ENCODE measurements around the gene TMEM30A. TPM values are rescaled to one million over a fixed set of nuclear protein-coding genes. Genes with fewer than 3 reads are reported as not detected.

Gene TMEM30A
- total RNA-seq, 4 donors from 2014 or later: 32.5 to 59.8 (median 54.7) TPM

DNA sequence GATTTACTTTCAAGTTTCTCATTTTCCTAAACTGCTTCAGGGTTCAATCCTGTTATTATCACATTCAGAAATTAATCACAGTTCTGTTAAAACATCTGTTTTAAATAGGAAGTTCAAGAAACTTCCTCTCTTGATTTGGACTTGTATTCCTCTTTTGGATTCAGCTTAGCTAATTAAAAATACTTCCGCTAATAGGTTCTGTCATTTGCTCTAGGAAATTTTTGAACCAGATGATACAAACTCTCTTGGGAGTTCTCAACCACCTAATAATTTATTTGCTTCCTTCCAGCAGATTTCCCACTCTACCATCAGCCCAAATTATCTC lies 15.9 kb upstream of the TMEM30A start:
- intact Hi-C loops (cut with DNase I; ENCODE audit: low total_unique reads): loop anchor here (10.0 kb wide), 1 partner anchor 214 kb away; no protein-coding TSS in a partner anchor

DNA sequence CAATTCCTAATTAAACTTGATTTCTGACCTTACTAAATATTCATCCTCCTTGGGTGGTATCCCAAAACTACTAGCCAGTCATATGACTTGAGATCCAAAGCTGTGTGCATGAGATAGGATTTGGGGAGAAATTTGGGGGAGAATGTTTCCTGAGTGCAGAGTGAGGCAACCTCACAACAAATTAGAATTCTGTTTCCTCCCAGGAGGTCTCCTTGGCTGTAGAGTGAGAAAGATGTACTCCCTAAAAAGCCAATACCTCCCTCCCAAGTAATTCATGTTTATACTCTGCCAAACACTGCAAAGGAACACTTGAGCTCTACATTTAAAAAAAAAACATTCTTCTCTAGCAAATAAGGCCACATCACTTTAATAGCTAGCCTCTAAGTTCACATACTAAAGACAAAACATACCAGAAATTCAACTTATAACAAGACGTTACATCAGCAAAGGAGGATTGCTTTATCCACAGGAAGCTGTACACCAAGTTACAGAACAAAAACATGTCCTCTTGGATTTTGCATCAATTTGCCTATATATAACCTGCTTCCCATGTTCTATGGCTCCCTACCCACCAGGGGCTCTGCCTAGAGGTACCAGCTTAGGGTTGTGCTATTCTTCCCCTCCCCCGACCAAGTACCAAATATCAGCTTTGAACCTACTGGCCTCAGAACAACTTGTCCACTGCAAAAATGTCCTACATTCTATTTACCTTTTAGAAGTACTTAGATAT lies 15.4 kb upstream of the TMEM30A start:
- H3K4me3 ChIP-seq (ENCODE audit: low read depth, poor library complexity, severe bottlenecking): no peak overlapping the region
- no peak for DNase-seq (ENCODE audit: low spot score in 2 of 2)
- TF ChIP-seq CTCF (IDR thresholded peaks at IDR 0.05): no peak
- TF ChIP-seq POLR2A (IDR thresholded peaks at IDR 0.05): no peak
- intact Hi-C loops (cut with DNase I; ENCODE audit: low total_unique reads): loop anchor here (10.0 kb wide), 1 partner anchor 215 kb away; no protein-coding TSS in a partner anchor
- WGBS, 2 donors: 65% methylated on average over 2 of the region's 2 CpGs

More for the DNA sequence above, 15.9 kb upstream of the TMEM30A start:
- no peak for DNase-seq (ENCODE audit: low spot score in 2 of 2)
- TF ChIP-seq CTCF (IDR thresholded peaks at IDR 0.05) (no peak), POLR2A (IDR thresholded peaks at IDR 0.05) (no peak)
- WGBS, 2 donors: 26 to 58% methylated on average over 1 of the region's 1 CpG
- no peak overlapping the region for H3K4me3 ChIP-seq (ENCODE audit: low read depth, poor library complexity, severe bottlenecking)

DNA sequence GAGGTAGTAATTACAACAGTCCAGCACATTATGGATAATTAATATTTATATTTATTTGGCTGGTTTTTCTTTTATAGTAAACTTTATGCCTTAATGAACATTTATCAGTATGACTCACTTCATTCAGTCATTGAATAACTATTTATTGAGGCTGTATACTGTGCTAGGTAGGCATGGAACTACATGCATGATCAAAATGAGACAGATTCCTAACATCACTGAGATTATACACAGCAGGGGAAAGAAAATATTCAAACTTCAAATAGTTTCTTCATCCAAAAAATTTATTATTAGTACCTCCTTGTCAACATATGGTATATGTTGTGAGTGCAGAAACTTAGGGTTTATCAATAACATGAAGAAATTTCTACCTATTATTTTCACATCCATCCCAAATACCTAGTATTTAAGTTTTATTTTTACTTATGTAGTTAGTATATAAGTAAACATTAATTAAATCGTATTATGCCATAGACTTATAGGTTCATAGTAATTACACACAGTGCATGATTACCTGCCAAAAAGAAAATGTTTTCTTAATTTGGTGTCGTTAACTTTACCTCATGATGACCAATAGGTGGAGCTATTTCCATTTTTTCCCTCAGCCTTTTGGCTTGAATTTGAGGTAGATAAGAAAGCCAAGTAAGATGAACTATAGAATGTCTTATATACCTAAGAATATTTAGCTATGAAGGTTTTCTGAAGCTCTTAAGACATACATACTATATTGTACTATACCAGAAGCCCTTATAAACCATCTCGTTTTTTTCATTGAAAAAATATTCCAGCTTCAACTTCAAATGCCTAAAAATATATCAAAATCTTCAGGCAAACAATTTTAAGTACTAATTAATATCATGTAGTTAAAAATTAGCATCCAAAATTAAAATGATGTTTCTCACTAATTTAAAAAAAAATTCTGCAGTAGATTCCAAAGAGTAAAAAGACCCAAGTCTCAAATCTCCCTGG lies 12.5 kb upstream of the TMEM30A start:
- no peak for DNase-seq (ENCODE audit: low spot score in 2 of 2)
- peak in 1 of 3 donors; percentile 23 for TF ChIP-seq CTCF (IDR thresholded peaks at IDR 0.05)
- TF ChIP-seq POLR2A (IDR thresholded peaks at IDR 0.05): no peak
- WGBS, 2 donors: 5 to 8% methylated on average over 3 of the region's 3 CpGs
- intact Hi-C loops (cut with DNase I; ENCODE audit: low total_unique reads): no loop called here
- H3K4me3 ChIP-seq (ENCODE audit: low read depth, poor library complexity, severe bottlenecking): no peak overlapping the region

DNA sequence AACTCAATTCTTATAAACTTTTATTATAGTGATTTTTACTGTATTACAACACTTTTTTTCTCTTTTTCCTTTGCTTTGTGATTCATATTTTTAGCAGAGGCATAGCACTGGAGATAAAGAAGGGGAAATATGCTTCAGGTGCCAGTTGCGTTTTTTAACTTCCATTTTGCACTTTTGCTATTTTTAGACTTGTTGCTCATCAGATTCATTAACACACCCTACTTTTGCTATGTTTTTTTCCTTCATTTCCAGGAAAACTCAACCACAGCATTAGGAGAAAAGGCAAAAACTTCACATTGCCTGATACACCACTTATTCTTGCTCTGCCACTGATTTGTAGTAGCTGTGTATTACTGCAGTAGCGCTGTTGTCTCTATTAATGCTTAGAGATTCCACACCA lies 8.0 kb upstream of the TMEM30A start:
- DNase-seq (ENCODE audit: low spot score in 2 of 2): no peak

GRCh38 chr6:75291744-75292143 lies 7.2 kb upstream of the TMEM30A start:
- intact Hi-C loops (cut with DNase I; ENCODE audit: low total_unique reads): no loop called here
- WGBS, 2 donors: 80 to 87% methylated on average over 1 of the region's 1 CpG
- no peak for DNase-seq (ENCODE audit: low spot score in 2 of 2)
- TF ChIP-seq POLR2A (IDR thresholded peaks at IDR 0.05) (no peak), CTCF (IDR thresholded peaks at IDR 0.05) (no peak)
- H3K4me3 ChIP-seq (ENCODE audit: low read depth, poor library complexity, severe bottlenecking): no peak overlapping the region

More for the DNA sequence above, 8.0 kb upstream of the TMEM30A start:
- TF ChIP-seq POLR2A (IDR thresholded peaks at IDR 0.05): no peak
- TF ChIP-seq CTCF (IDR thresholded peaks at IDR 0.05): no peak
- no peak overlapping the region for H3K4me3 ChIP-seq (ENCODE audit: low read depth, poor library complexity, severe bottlenecking)
- WGBS, 2 donors: 83 to 87% methylated on average over 2 of the region's 2 CpGs
- intact Hi-C loops (cut with DNase I; ENCODE audit: low total_unique reads): no loop called here

Measured in lower leg skin (tissue), 4 donors.